OCI-LY3 (cell line): ENCODE data around the gene KCNE1.

Source experiments
- EZH2phosphoT487 ChIP-seq: fragments of 200-600 bp; shearing (Covaris generic); IDR thresholded peaks from 2 replicates; pipeline ENCODE4 v1.6.1; 2018; ENCODE audit warnings: antibody characterized with exemption, mixed run types, low read depth
- TF ChIP-seq, protein P1 (sequence below): fragments of 200-600, 300-600 bp; sonication (generic); IDR thresholded peaks from 2 replicates; pipeline ENCODE4 v1.5.1; 2014; ENCODE audit warnings: antibody characterized with exemption, low read length, low read depth

GRCh38 chr21:34553151-34553952 is 41.3 kb upstream of the KCNE1 start:
- TF ChIP-seq EZH2phosphoT487: no peak
- TF ChIP-seq, protein P1, sequence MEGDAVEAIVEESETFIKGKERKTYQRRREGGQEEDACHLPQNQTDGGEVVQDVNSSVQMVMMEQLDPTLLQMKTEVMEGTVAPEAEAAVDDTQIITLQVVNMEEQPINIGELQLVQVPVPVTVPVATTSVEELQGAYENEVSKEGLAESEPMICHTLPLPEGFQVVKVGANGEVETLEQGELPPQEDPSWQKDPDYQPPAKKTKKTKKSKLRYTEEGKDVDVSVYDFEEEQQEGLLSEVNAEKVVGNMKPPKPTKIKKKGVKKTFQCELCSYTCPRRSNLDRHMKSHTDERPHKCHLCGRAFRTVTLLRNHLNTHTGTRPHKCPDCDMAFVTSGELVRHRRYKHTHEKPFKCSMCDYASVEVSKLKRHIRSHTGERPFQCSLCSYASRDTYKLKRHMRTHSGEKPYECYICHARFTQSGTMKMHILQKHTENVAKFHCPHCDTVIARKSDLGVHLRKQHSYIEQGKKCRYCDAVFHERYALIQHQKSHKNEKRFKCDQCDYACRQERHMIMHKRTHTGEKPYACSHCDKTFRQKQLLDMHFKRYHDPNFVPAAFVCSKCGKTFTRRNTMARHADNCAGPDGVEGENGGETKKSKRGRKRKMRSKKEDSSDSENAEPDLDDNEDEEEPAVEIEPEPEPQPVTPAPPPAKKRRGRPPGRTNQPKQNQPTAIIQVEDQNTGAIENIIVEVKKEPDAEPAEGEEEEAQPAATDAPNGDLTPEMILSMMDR: no peak
